GM19372 (cell line): ENCODE measurements around the gene SLAMF6.
"Not testable (repeated sequence)": the region's sequence is repeated elsewhere in the genome, so short reads cannot be mapped to it uniquely, and the experiment has no call there.

ENCODE experiments used
- ATAC-seq: cut with Tn5 transposase; IDR thresholded peaks from one replicate; pipeline ENCODE4 v1.9.1; 2021; ENCODE audit warnings: mild to moderate bottlenecking, low read depth, moderate library complexity; ENCODE audit not compliant: unreplicated experiment

Gene SLAMF6

DNA sequence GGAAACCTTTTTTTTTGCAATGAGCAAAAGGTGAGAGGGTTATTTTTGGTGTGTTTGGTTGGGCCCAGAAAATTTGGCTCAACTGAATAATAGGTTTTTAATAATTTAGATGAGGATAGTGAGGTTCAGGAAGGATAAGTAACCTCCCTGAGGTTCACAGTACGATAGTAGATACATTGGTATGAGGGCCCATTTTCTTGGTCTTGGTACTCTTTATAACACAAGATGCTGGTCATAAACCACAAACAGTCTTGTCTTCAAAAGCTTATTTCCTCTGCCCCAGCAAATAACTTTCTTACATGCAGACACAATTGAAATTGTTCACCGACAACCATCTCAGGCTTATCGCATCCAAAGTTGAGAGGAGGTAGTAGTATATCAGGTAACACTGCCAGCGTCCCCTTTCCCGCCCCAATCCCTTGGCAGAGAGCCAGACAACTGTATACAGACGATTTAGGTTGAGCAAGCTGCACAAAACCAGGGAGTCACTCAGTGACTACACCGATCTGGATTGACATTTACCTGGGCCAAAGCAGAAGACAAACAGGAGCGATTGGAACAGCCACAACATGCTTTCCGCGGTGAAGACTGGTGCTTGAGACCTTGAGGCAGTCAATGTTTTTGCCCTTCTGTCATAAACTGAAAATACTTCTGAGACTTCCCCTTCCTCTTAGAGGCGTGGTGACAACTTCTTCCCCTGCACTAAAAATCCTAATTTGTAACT is at the start of gene SLAMF6:
SLAMF6 (minus strand) TSS at position 634 of the 724 bp plus-strand sequence; CDS start at position 571, 63 bp downstream.
- peak; percentile 68 for ATAC-seq

DNA sequence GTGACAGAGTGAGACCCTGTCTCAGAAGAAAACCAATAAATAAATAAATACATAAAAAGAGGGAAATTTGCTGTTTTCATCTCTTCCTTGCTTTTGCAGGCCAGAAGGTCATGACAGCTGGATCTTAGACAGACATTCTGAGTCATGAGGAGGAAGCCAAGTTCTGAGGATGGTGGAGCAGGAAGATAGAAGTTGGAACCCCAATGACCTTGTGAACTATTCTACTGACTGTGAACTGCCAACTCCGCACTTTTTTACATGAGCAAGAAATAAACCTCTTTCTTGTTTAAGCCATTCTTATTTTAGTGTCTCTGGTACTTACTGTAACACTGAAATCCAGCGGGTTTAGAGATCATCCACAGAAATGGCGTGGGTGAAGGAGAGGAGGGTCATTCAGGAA is 47.8 kb upstream of the SLAMF6 start:
- no peak for ATAC-seq

DNA sequence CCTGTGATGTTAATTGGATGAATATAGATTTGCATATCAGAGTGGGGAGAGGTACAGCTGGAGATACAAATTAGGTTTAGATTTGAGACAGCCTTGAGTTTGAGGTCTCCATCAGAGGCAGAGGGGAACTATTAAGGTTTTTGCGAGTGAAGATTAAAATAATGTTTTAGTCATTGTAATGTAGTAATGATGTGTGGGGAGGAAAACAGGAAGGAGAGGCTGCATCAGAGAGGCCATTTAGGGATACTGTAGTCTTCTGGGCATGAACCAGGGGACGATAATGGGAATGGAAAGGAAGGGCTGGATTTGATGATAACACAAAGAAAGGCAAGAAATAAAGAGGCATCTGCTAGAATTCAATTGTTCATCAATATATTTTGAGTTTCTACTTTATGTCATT is 46.8 kb upstream of the SLAMF6 start:
- ATAC-seq, result no peak

DNA sequence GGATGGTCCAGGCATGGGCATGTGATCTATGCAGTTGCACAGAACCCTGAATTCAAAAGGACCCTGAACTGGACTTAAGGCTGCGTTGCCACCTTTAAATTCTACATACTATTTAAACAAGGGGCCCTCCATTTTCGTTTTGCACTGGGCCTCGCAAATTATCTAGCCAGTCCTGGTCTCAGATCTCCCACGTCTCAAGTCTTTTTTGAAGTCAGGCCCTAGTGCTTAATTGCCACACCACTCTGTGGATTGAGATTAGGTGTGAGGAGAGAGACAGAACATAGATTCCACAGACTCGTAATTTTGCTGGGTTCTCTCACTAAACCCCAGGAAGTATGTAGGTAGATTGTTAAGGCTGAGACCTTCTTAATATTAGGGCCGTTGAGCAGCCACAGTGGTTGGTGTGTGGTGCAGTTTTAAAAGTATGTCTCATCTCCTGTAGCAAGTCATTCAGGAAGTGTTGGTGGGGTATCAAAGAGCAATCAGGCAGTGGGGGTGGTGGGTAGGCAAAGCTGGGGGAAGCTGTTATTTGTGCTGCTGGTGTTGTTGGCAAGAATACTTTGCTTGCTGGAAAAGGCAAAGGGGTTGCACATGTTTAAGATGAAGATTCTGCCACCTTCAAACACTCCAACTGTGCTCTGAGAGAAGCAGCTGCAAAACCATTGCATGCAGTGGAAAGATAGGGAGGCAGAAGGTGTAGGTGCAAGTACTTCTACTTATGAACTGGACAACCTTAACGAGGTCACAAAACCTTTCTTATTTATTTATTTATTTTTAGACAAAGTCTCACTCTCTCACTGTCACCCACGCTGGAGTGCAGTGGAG is 45.0 kb upstream of the SLAMF6 start:
- peak; percentile 61 for ATAC-seq

DNA sequence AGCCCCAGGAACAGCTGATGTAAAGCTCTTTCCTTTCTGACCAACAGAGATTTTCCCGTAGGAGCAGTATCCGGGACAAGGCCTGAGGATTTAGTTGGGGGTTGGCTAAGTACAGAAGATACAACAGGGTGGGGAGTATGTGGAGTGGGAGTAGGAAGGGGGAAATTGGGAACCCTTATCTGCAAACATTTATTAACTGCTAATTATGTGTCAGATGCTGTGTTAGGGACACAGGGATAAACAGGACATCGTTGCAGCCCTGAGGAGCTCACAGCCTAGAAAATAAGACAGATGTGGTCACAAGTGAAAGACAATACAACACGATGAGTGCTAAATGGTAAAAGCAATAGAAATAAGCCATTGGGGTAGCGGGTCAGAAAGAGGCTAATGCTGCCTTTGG is 44.3 kb upstream of the SLAMF6 start:
- no peak for ATAC-seq

DNA sequence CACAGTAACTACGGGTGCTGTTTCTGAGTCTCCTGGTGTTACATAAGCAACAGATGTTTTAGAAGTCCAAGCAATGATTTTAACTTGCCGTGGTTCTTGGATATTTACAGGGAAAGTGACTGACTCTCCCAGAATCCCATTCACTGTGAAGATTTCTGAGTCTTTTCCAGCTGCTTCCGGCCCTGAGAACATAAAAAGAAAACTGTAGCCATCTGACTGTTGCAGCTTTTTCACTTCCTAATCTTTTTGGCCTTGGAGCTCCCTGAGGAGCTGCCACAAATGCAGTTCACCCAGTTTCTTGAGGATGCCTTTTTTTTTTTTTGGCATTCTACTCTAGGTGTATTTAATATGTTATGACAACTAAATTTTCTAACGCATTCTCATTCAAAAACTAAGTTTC is 42.5 kb upstream of the SLAMF6 start:
- no peak for ATAC-seq

DNA sequence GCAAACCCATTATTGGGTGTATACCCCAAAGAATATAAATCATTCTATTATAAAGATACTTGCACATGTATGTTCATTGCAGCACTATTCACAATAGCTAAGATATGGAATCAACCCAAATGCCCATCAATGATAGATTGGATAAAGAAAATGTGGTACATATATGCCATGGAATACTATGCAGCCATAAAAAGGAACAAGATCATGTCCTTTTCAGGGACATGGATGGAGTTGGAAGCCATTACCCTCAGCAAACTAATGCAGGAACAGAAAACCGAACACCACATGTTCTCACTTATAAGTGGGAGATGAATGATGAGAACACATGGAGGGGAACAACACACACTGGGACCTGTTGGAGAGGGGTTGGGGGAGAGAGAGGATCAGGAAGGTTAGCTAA is 40.2 kb upstream of the SLAMF6 start:
- not testable (repeated sequence) for ATAC-seq

DNA sequence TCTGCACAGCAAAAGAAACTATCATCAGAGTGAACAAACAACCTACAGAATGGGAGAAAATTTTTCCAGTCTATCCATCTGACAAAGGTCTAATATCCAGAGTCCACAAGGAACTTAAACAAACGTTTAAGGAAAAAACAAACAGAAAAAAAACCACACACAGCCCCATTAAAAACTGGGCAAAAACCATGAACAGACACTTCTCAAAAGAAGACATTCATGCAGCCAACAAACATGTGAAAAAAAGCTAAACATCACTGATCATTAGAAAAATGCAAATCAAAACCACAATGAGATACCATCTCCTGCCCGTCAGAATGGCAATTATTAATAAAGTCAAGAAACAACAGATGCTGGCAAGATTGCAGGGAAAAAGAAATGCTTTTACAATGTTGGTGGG is 39.7 kb upstream of the SLAMF6 start:
- not testable (repeated sequence) for ATAC-seq

DNA sequence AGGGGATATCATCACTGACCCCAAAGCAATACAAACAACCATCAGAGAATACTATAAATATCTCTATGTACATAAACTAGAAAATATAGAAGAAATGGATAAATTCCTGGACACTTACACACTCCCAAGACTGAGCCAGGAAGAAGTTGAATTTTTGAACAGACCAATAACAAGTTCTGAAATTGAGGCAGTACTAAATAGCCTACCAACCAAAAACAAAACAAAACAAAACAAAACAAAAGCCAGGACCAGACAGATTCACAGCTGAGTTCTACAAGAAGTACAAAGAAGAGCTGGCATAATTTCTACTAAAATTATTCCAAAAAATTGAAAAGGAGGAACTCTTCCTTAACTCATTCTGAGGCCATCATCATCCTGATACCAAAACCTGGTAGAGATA is 37.8 kb upstream of the SLAMF6 start:
- ATAC-seq, result no peak

DNA sequence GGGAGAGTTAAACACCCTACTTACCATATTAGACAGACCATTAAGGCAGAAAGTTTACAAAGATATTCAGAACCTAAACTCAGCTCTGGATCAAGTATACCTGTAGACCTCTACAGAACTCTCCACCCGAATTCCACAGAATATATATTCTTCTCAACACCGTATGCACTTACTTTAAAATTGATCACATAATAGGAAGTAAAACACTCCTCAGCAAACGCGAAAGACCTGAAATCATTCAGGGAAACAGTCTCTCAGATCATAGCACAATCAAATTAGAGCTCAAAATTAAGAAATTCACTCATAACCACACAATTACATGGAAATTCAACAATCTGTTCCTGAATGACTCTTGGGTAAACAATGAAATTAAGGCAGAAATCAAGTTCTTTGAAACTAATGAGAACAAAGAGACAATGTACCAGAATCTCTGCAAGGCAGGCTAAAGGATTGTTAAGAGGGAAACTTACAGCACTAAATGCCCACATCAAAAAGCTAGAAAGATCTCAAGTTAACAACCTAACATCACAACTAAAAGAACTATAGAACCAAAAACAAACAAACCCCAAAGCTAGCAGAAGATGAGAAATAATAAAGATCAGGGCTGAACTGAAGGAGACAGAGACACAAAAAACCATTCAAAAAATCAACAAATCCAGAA is 37.1 kb upstream of the SLAMF6 start:
- no peak for ATAC-seq

DNA sequence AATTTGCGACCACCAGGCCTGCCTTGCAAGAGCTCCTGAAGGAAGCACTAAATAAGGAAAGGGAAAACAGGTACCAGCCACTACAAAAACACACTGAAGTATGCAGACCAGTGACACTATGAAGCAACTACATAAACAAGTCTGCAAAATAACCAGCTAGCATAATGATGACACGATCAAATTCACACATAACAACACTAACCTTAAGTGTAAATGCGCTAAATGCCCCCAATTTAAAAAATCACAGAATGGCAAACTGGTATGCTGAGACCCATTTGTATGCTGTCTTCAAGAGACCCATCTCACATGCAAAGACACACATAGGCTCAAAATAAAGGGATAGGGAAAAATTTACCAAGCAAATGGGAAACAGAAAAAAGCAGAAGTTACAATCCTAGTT is 36.4 kb upstream of the SLAMF6 start:
- ATAC-seq, result not testable (repeated sequence)

DNA sequence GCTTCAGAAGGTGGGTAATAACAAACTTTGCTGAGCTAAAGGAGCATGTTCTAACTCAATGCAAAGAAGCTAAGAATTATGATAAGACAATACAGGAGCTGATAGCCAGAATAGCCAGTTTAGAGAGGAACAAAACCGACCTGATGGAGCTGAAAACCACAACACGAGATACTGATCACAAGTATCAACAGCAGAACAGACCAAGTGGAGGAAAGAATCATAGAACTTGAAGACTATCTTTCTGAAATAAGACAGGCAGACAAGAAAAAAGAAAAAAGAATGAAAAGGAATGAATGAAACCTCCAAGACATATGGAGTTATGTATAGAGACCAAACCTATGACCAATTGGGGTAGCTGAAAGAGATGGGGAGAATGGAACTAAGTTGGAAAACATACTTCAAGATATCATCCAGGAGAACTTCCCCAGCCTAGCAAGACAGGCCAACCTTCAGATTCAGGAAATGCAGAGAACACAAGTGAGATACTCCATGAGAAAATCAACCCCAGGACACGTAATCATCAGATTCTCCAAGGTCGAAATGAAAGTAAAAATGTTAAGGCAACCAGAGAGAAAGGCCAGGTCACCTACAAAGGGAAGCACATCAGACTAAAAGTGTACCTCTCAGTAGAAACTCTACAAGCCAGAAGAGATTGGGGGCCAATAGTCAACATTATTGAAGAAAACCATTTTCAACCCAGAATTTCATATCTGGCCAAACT is 35.8 kb upstream of the SLAMF6 start:
- no peak for ATAC-seq

DNA sequence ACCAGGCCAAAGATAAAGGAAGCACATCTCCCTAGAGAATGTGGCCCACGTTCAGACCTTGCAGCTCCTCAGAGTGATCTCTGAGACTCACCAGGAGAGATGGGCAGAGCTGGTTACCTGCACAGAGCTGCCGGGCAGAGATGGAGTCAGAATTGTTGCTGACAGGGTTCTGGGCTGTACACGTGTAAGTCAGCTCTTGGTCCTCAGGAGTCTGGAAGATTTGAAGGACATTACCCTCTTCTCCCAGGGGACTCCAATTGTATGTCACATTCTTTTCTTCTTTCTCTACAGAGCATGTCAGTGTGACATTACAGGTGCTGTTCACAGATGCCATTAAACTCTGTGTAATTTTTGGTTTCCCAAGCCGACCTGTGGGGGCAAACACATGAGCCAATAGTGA is 30.7 kb upstream of the SLAMF6 start:
- no peak for ATAC-seq

DNA sequence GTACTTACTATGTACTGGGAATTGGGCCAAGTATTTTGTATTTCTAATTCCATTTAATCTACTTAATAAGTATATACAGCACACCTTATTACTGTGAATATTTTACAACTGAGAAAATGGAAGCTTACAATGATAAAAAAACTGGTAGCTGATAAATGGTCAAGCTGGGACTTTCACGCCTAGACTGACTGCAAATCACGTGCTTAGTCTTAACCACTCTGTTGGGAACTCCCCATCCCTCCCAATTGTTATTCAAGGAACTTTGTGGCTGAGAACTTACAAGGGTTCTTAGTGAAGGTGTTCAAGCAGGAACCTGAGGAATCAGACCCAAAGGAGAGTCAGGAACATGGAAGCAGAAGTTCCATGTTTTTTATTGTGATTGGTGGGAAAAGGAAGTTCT is 29.4 kb upstream of the SLAMF6 start:
- ATAC-seq, result no peak

DNA sequence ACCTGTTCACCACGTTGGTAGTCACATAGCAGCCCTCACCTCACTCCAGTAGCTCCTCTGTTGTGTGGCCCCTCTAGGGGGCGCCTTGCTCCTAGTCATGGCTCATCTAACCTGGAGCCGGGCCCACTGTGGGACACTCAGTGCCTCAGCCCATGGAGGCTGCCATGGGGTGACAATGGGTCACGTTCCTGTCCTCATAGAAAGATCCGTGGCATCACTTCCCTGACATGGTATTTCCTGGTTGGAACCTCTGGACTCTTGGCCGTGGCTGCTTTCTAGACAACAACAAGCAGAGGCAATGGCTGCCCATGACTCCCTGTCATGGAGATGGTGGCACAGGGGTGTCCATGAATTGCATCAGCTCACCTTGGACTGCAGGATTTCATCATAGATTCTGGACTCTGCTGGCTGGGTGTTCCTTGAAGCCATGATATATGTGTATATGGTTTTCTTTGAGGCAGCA is 27.5 kb upstream of the SLAMF6 start:
- ATAC-seq, result no peak

DNA sequence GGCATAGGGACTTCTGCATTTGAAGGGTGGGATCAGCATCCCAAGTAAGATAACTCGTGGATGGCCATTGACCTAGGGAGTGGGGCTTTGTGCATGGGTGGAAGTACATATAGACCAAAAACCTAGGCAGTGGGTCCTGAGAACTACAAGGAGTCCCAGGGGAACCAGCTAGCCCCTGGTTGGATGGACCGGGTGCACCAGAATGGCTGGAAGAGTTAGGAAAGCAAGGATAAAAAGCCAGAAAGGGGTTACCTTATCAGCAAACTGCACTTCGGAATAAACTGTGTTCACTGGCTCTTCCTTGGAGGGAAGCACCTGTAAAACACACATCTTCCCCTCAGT is 26.6 kb upstream of the SLAMF6 start:
- no peak for ATAC-seq

DNA sequence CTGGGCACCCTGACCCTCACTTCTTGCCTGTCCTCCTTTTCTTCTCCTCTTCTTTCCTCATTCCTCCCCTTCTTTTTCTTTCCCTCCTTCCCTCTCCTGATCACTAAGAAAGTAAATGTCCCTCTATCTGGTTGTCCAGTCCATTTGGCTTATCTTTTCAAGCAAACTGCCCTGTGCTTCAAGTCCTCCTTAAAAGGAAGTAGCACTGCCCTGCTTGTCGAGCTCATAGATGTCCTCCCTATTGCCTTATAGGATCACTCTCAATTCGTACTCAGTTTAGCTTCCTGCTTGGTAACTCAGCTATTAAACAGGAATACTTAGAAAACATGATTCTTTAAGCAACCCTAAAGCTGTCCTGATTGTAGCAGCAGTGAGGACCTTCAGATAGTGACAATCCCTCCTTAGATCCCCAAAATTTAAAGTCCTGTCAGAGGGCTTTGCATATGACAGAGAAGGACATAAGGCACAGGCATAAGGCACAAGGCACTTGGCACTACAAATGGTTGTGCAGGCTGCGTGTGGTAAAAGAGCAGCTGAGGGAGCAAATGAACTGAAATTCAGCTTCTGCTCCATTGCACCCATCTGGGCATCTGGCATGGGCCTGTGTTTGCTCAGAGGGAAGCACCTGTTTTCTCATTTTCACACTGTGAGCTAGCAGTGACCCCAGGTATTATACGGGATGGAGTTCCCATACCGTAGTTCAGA is 26.1 kb upstream of the SLAMF6 start:
- no peak for ATAC-seq

DNA sequence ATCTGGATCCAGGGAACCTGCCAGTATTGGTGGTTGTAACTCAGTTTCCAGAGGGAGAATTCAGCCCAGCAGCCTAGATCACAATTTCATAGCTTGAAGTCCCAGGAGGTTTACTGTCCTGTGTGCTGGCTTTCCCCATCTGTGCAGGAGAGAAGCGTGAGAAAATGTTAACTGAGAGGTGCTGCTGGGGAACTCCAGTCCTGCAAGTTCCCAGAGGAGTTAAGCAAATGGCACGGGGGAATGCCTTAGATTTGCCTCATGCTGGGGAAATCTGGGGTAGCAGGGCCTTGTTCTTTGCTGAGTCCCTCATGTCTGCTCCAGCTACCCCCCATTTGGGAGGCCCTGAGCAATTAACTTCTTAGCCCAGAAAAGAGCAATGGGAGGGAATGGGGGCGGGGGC is 25.1 kb upstream of the SLAMF6 start:
- ATAC-seq, result no peak

DNA sequence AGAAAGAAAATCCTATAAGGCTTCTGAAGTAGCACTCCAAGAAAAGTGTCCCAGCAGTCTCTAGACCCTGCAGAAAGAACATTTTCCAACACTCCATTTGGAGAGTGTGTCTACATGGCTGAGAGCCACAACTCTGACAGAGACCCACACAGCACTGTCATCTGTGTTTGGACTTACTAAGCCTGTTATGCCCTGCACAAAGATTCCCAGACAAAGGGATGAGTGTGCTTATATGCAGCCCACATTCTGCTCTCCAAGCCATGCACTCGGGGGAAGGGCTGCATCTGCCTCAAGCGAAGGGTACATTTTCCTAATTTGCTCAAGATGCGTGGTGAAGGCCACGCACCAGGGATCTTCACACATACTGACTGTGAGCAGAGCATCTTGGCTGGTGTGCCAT is 24.4 kb upstream of the SLAMF6 start:
- ATAC-seq, result no peak

DNA sequence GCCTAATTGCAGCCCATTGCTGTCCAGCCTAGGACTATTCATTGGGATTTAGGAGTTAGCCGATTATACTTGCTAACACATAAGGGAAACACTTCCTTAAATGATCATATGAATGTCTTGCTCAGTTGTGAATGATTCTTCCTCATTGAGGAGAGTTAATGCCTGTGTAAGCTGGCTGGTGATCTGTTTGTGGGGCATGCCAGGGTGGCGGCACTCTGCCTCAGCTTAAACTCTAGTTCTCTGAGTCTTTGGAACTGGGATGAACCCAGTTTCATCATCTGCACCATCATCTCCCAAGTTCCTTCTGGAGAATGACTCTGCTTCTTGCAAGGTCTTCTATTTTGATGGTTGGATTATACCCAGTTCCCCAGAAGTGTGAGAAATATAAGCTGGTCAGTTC is 23.9 kb upstream of the SLAMF6 start:
- ATAC-seq, result no peak
